GM23338 (cell line): ENCODE results near the gene ADAT3. TPM values are rescaled to one million over a fixed set of nuclear protein-coding genes. Genes with fewer than 3 reads are reported as not detected.

ENCODE experiments used
- ATAC-seq: fragments of 200-7000 bp; cut with Tn5 transposase; 3 replicates; pipeline ENCODE4 v1.9.1; 2020
- DNase-seq: peaks from one replicate; pipeline ENCODE4 v3.0.0-alpha.2; 2015; ENCODE audit warnings: low spot score
- H2AFZ ChIP-seq: fragments of 200-600 bp; sonication (generic); 2 replicates; pipeline ENCODE4 v1.8.0; 2016; ENCODE audit warnings: antibody characterized with exemption, mild to moderate bottlenecking, moderate library complexity
- H3F3A ChIP-seq: fragments of 200-600 bp; sonication (generic); replicated peaks from 2 replicates; pipeline ENCODE4 v1.8.0; 2017; ENCODE audit warnings: antibody characterized with exemption, mixed run types, low read depth
- H3K27ac ChIP-seq: fragments of 200-600 bp; sonication (generic); 2 replicates; pipeline ENCODE4 v1.6.1; 2016; ENCODE audit warnings: low read depth
- H3K27me3 ChIP-seq: fragments of 200-600 bp; sonication (generic); 2 replicates; pipeline ENCODE4 v1.8.0; 2016; ENCODE audit warnings: mild to moderate bottlenecking, mixed run types, moderate library complexity; ENCODE audit not compliant: insufficient read depth
- H3K36me3 ChIP-seq: fragments of 200-600 bp; sonication (generic); 2 replicates; pipeline ENCODE4 v1.8.0; 2016; ENCODE audit warnings: mild to moderate bottlenecking; ENCODE audit not compliant: insufficient read depth
- H3K4me1 ChIP-seq: fragments of 200-600 bp; sonication (generic); 2 replicates; pipeline ENCODE4 v1.8.0; 2016; ENCODE audit warnings: mild to moderate bottlenecking, moderate library complexity; ENCODE audit not compliant: insufficient read depth
- H3K4me2 ChIP-seq: fragments of 200-600 bp; sonication (generic); 2 replicates; pipeline ENCODE4 v1.7.1; 2017; ENCODE audit warnings: mixed run types
- H3K4me3 ChIP-seq: fragments of 200-600 bp; sonication (generic); 2 replicates; pipeline ENCODE4 v1.6.1; 2016; ENCODE audit warnings: mixed run types
- H3K79me2 ChIP-seq: fragments of 200-600 bp; sonication (generic); replicated peaks from 2 replicates; pipeline ENCODE4 v1.8.0; 2017; ENCODE audit warnings: mild to moderate bottlenecking; ENCODE audit not compliant: insufficient read depth
- H3K9me2 ChIP-seq: fragments of 200-600 bp; sonication (generic); 2 replicates; pipeline ENCODE4 v1.8.0; 2017; ENCODE audit not compliant: insufficient read depth
- H4K20me1 ChIP-seq: fragments of 200-600 bp; sonication (generic); replicated peaks from 2 replicates; pipeline ENCODE4 v1.8.0; 2017; ENCODE audit warnings: mild to moderate bottlenecking; ENCODE audit not compliant: insufficient read depth
- H3K27ac Mint-ChIP-seq: 2 replicates; pipeline ENCODE4 v1.8.0; 2020; ENCODE audit warnings: inconsistent platforms, mild to moderate bottlenecking, moderate library complexity, mixed read lengths
- H3K27me3 Mint-ChIP-seq: 3 replicates; pipeline ENCODE4 v1.8.0; 2022; ENCODE audit warnings: low read depth, mild to moderate bottlenecking, moderate library complexity, mixed read lengths, inconsistent platforms; ENCODE audit not compliant: insufficient read depth, poor library complexity
- H3K36me3 Mint-ChIP-seq: 3 replicates; pipeline ENCODE4 v1.8.0; 2021; ENCODE audit warnings: low read depth, mild to moderate bottlenecking, inconsistent platforms, moderate library complexity, mixed read lengths
- H3K4me1 Mint-ChIP-seq: 3 replicates; pipeline ENCODE4 v1.8.0; 2020; ENCODE audit warnings: mild to moderate bottlenecking, inconsistent platforms, mixed read lengths
- H3K4me3 Mint-ChIP-seq: 3 replicates; pipeline ENCODE4 v1.8.0; 2021; ENCODE audit warnings: moderate library complexity, mild to moderate bottlenecking, inconsistent platforms, mixed read lengths
- H3K9me3 Mint-ChIP-seq: 3 replicates; pipeline ENCODE4 v1.8.0; 2020; ENCODE audit warnings: moderate library complexity, mild to moderate bottlenecking, inconsistent platforms, mixed read lengths
- EZH2 ChIP-seq: fragments of 200-600 bp; sonication (generic); IDR thresholded peaks from one replicate; pipeline ENCODE4 v1.8.0; 2017; ENCODE audit warnings: antibody characterized with exemption, mild to moderate bottlenecking, low read depth; ENCODE audit not compliant: unreplicated experiment
- EZH2phosphoT487 ChIP-seq: fragments of 200-600 bp; sonication (generic); IDR thresholded peaks from one replicate; pipeline ENCODE4 v1.8.1; 2018; ENCODE audit warnings: antibody characterized with exemption; ENCODE audit not compliant: unreplicated experiment
- JUNB ChIP-seq: IDR thresholded peaks from one replicate; pipeline ENCODE4 v1.6.1; 2016; ENCODE audit warnings: antibody characterized with exemption; ENCODE audit not compliant: unreplicated experiment
- NANOG ChIP-seq: IDR thresholded peaks from 2 replicates; pipeline ENCODE4 v1.6.1; 2016; ENCODE audit warnings: antibody characterized with exemption, borderline replicate concordance
- STAT1 ChIP-seq: IDR thresholded peaks from one replicate; pipeline ENCODE4 v1.6.1; 2016; ENCODE audit warnings: antibody characterized with exemption; ENCODE audit not compliant: unreplicated experiment
- ZNF114 ChIP-seq: fragments of 250-450 bp; sonication (Bioruptor Pico); IDR thresholded peaks from 2 replicates; pipeline ENCODE4 v1.5.0; 2020; ENCODE audit warnings: mild to moderate bottlenecking, moderate library complexity
- polyA plus RNA-seq: library from polyadenylated mRNA; unstranded; fragments of >200 nt; fragmentation: Nextera tagmentation; extraction: Ambion mirVana; gene quantifications from 2 replicates; pipeline ENCODE4 v1.2.1, GENCODE V29; 2016
- total RNA-seq: library from RNA; depleted of rRNA; stranded (reverse); fragments of >200 nt; shearing (Covaris generic); gene quantifications from 2 replicates; pipeline ENCODE4 v1.2.3, GENCODE V29; 2014
- TF ChIP-seq, protein P1 (sequence below): fragments of 250-450 bp; sonication (Bioruptor Pico); IDR thresholded peaks from 2 replicates; pipeline ENCODE4 v1.5.0; 2020; ENCODE audit warnings: mild to moderate bottlenecking, moderate library complexity
- TF ChIP-seq, protein P2 (sequence below): IDR thresholded peaks from one replicate; pipeline ENCODE4 v1.6.1; 2018; ENCODE audit warnings: antibody characterized with exemption; ENCODE audit not compliant: unreplicated experiment
- TF ChIP-seq, protein P3 (sequence below): IDR thresholded peaks from 2 replicates; pipeline ENCODE4 v1.6.1; 2016; ENCODE audit warnings: antibody characterized with exemption

Gene ADAT3
- total and polyA plus RNA-seq, 2 experiments from 2014 or later: 7.9 to 12.4 TPM

DNA sequence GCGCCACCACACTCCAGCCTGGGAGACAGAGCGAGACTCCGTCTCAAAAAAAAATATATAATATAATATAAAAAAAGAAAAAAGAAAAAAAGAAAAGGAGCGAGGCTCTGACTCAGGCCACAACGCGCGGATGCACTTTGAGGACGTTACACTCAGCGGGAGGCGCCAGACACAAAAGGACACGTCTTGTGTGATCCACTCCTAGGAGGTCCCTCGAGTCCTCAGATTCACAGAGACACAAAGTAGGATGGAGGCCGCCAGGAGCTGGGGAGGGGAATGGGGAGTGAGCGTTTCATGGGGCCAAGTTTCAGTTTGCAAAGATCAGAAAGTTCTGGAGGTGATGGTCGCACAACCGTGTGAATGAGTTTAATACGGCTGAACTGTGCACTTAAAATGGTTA, 11.4 kb upstream of the ADAT3 start (continued):
- TF ChIP-seq, protein P1, sequence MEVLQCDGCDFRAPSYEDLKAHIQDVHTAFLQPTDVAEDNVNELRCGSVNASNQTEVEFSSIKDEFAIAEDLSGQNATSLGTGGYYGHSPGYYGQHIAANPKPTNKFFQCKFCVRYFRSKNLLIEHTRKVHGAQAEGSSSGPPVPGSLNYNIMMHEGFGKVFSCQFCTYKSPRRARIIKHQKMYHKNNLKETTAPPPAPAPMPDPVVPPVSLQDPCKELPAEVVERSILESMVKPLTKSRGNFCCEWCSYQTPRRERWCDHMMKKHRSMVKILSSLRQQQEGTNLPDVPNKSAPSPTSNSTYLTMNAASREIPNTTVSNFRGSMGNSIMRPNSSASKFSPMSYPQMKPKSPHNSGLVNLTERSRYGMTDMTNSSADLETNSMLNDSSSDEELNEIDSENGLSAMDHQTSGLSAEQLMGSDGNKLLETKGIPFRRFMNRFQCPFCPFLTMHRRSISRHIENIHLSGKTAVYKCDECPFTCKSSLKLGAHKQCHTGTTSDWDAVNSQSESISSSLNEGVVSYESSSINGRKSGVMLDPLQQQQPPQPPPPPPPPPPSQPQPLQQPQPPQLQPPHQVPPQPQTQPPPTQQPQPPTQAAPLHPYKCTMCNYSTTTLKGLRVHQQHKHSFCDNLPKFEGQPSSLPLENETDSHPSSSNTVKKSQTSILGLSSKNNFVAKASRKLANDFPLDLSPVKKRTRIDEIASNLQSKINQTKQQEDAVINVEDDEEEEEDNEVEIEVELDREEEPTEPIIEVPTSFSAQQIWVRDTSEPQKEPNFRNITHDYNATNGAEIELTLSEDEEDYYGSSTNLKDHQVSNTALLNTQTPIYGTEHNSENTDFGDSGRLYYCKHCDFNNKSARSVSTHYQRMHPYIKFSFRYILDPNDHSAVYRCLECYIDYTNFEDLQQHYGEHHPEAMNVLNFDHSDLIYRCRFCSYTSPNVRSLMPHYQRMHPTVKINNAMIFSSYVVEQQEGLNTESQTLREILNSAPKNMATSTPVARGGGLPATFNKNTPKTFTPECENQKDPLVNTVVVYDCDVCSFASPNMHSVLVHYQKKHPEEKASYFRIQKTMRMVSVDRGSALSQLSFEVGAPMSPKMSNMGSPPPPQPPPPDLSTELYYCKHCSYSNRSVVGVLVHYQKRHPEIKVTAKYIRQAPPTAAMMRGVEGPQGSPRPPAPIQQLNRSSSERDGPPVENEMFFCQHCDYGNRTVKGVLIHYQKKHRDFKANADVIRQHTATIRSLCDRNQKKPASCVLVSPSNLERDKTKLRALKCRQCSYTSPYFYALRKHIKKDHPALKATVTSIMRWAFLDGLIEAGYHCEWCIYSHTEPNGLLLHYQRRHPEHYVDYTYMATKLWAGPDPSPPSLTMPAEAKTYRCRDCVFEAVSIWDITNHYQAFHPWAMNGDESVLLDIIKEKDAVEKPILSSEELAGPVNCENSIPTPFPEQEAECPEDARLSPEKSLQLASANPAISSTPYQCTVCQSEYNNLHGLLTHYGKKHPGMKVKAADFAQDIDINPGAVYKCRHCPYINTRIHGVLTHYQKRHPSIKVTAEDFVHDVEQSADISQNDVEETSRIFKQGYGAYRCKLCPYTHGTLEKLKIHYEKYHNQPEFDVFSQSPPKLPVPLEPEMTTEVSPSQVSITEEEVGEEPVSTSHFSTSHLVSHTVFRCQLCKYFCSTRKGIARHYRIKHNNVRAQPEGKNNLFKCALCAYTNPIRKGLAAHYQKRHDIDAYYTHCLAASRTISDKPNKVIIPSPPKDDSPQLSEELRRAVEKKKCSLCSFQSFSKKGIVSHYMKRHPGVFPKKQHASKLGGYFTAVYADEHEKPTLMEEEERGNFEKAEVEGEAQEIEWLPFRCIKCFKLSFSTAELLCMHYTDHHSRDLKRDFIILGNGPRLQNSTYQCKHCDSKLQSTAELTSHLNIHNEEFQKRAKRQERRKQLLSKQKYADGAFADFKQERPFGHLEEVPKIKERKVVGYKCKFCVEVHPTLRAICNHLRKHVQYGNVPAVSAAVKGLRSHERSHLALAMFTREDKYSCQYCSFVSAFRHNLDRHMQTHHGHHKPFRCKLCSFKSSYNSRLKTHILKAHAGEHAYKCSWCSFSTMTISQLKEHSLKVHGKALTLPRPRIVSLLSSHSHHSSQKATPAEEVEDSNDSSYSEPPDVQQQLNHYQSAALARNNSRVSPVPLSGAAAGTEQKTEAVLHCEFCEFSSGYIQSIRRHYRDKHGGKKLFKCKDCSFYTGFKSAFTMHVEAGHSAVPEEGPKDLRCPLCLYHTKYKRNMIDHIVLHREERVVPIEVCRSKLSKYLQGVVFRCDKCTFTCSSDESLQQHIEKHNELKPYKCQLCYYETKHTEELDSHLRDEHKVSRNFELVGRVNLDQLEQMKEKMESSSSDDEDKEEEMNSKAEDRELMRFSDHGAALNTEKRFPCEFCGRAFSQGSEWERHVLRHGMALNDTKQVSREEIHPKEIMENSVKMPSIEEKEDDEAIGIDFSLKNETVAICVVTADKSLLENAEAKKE (CRISPR knock-in tag): no peak

DNA sequence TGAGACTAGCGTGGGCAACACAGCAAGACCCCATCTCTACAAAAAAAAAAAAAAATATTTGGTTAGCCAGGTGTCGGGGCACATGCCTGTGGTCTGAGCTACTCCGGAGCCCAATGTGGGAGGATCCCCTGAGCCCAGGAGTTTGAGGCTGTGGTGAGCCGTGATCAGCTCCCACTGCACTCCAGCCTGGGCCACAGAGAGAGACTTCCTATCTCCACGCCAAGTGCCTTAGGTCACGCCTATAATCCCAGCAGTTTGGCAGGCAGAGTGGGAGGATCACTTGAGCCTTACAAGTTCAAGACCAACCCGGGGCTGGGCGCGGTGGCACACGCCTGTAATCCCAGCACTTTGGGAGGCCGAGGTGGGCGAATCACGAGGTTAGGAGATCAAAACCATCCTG, 8.7 kb upstream of the ADAT3 start:
- Mint-ChIP-seq H3K27me3 (peaks cover 23% of the 10 kb centered on the region), H3K4me3 (no peak overlapping the region), H3K4me1 (peaks cover 7% of the 10 kb centered on the region; the same call in 2 of the 3 replicates), H3K36me3 (no peaks in the 10 kb centered on the region), H3K9me3 (peaks cover 2% of the 10 kb centered on the region; the same call in 1 of the 3 replicates), H3K27ac (no peak overlapping the region)
- no peak overlapping the region for H3K4me3 ChIP-seq
- ATAC-seq (no peak), DNase-seq (no peak)
- no peaks in the 10 kb centered on the region for H3K27me3 ChIP-seq
- no peak overlapping the region for H2AFZ ChIP-seq
- H3K9me2 ChIP-seq: no peaks in the 10 kb centered on the region
- no peaks in the 10 kb centered on the region for H3K36me3 ChIP-seq
- H3K79me2 ChIP-seq: no peaks in the 10 kb centered on the region
- H3K27ac ChIP-seq: no peak overlapping the region
- H3K4me2 ChIP-seq: no peak overlapping the region
- no peaks in the 10 kb centered on the region for H3F3A ChIP-seq
- H3K4me1 ChIP-seq: no peaks in the 10 kb centered on the region
- H4K20me1 ChIP-seq: no peaks in the 10 kb centered on the region
- TF ChIP-seq STAT1: no peak
- no peak for TF ChIP-seq NANOG
- no peak for TF ChIP-seq JUNB
- TF ChIP-seq EZH2: no peak
- no peak for TF ChIP-seq EZH2phosphoT487
- TF ChIP-seq ZNF114: no peak
- TF ChIP-seq, protein P2, sequence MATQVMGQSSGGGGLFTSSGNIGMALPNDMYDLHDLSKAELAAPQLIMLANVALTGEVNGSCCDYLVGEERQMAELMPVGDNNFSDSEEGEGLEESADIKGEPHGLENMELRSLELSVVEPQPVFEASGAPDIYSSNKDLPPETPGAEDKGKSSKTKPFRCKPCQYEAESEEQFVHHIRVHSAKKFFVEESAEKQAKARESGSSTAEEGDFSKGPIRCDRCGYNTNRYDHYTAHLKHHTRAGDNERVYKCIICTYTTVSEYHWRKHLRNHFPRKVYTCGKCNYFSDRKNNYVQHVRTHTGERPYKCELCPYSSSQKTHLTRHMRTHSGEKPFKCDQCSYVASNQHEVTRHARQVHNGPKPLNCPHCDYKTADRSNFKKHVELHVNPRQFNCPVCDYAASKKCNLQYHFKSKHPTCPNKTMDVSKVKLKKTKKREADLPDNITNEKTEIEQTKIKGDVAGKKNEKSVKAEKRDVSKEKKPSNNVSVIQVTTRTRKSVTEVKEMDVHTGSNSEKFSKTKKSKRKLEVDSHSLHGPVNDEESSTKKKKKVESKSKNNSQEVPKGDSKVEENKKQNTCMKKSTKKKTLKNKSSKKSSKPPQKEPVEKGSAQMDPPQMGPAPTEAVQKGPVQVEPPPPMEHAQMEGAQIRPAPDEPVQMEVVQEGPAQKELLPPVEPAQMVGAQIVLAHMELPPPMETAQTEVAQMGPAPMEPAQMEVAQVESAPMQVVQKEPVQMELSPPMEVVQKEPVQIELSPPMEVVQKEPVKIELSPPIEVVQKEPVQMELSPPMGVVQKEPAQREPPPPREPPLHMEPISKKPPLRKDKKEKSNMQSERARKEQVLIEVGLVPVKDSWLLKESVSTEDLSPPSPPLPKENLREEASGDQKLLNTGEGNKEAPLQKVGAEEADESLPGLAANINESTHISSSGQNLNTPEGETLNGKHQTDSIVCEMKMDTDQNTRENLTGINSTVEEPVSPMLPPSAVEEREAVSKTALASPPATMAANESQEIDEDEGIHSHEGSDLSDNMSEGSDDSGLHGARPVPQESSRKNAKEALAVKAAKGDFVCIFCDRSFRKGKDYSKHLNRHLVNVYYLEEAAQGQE: no peak
- TF ChIP-seq, protein P3, sequence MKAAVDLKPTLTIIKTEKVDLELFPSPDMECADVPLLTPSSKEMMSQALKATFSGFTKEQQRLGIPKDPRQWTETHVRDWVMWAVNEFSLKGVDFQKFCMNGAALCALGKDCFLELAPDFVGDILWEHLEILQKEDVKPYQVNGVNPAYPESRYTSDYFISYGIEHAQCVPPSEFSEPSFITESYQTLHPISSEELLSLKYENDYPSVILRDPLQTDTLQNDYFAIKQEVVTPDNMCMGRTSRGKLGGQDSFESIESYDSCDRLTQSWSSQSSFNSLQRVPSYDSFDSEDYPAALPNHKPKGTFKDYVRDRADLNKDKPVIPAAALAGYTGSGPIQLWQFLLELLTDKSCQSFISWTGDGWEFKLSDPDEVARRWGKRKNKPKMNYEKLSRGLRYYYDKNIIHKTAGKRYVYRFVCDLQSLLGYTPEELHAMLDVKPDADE: no peak
